WI38 (cell line): ENCODE results near the gene NRROS.
A peak's percentile ranks its signal among the peaks of the same experiment; 100 is the strongest.
"Not testable (repeated sequence)": the region's sequence is repeated elsewhere in the genome, so short reads cannot be mapped to it uniquely, and the experiment has no call there.

ENCODE experiments used
- H3K4me3 ChIP-seq: 2 replicates; pipeline ENCODE4 v1.5.1; 2011; ENCODE audit warnings: low read depth, mild to moderate bottlenecking, control low read depth, low read length
- CTCF ChIP-seq: IDR thresholded peaks from 2 replicates; pipeline ENCODE4 v1.5.1; 2012; ENCODE audit warnings: low read depth, mild to moderate bottlenecking, control low read depth, low read length

The NRROS gene

GRCh38 chr3:196603683-196604082 lies 35.8 kb upstream of the NRROS start:
- no peak for TF ChIP-seq CTCF
- no peak overlapping the region for H3K4me3 ChIP-seq

- no peak overlapping the region for H3K4me3 ChIP-seq
- TF ChIP-seq CTCF, result no peak
These were observed 34.9 kb upstream of the NRROS start for GRCh38 chr3:196604548-196604947.

- no peak for TF ChIP-seq CTCF
- H3K4me3 ChIP-seq, result no peak overlapping the region
These were observed 30.8 kb upstream of the NRROS start for GRCh38 chr3:196608693-196609092.

GRCh38 chr3:196609343-196609775 lies 30.1 kb upstream of the NRROS start:
- peak; percentile 73 for TF ChIP-seq CTCF
- H3K4me3 ChIP-seq, result no peak overlapping the region

- TF ChIP-seq CTCF, result no peak
- H3K4me3 ChIP-seq, result no peak overlapping the region
These were observed 29.5 kb upstream of the NRROS start for GRCh38 chr3:196609805-196610515.

GRCh38 chr3:196611761-196612483 lies 27.6 kb upstream of the NRROS start:
- TF ChIP-seq CTCF, result no peak
- no peak overlapping the region for H3K4me3 ChIP-seq

- H3K4me3 ChIP-seq, result not testable (repeated sequence)
These were observed 24.3 kb upstream of the NRROS start for GRCh38 chr3:196615234-196615633.
